ENCODE measurements around the gene UBXN7.

UBXN7 gene

DNA sequence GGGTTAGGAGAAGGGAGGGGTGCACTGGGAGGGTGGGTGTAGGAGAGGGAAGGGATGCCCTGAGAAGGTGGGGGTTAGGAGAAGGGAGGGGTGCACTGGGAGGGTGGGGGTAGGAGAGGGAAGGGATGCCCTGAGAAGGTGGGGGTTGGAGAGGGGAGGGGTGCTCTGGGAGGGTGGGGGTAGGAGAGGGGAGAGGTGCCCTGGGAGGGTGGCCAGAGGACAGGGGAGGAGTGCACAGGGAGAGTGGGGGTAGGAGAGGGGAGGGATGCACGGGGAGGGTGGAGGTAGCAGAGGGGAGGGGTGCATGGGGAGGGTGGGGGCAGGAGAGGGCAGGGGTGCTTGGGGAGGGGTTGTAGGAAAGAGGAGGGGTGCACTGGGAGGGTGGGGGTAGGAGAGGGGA lies 97.2 kb downstream of the UBXN7 start:
- in situ Hi-C loops (cut with MboI; ENCODE audit: low sequenced_read_pairs, unreplicated experiment), result no loop called here
- TF ChIP-seq, protein P1, sequence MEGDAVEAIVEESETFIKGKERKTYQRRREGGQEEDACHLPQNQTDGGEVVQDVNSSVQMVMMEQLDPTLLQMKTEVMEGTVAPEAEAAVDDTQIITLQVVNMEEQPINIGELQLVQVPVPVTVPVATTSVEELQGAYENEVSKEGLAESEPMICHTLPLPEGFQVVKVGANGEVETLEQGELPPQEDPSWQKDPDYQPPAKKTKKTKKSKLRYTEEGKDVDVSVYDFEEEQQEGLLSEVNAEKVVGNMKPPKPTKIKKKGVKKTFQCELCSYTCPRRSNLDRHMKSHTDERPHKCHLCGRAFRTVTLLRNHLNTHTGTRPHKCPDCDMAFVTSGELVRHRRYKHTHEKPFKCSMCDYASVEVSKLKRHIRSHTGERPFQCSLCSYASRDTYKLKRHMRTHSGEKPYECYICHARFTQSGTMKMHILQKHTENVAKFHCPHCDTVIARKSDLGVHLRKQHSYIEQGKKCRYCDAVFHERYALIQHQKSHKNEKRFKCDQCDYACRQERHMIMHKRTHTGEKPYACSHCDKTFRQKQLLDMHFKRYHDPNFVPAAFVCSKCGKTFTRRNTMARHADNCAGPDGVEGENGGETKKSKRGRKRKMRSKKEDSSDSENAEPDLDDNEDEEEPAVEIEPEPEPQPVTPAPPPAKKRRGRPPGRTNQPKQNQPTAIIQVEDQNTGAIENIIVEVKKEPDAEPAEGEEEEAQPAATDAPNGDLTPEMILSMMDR (IDR thresholded peaks at IDR 0.05; ENCODE audit: borderline replicate concordance, control extremely low read depth, extremely low read depth, insufficient read depth, missing control alignments), result no peak
- DNase-seq (ENCODE audit: low spot score), result no peak

DNA sequence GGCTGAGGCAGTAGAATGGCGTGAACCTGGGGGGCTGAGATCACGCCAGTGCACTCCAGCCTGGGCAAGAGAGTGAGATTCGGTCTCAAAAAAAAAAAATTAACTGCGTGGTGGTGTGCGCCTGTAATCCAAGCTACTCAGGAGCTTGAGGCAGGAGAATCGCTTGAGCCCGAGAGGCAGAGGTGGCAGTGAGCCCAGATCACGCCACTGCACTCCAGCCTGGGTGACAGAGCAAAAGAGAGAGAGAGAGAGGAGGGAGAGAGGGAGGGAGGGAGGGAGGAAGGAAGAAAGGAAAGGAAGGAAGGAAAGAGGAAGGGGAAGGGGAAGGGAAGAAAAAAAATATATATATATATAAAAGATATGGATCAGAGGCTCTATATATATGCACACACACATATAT lies 100.1 kb downstream of the UBXN7 start:
- no peak for DNase-seq (ENCODE audit: low spot score)
- in situ Hi-C loops (cut with MboI; ENCODE audit: low sequenced_read_pairs, unreplicated experiment), result no loop called here
- TF ChIP-seq, protein P1 (IDR thresholded peaks at IDR 0.05; ENCODE audit: borderline replicate concordance, control extremely low read depth, extremely low read depth, insufficient read depth, missing control alignments), result no peak

DNA sequence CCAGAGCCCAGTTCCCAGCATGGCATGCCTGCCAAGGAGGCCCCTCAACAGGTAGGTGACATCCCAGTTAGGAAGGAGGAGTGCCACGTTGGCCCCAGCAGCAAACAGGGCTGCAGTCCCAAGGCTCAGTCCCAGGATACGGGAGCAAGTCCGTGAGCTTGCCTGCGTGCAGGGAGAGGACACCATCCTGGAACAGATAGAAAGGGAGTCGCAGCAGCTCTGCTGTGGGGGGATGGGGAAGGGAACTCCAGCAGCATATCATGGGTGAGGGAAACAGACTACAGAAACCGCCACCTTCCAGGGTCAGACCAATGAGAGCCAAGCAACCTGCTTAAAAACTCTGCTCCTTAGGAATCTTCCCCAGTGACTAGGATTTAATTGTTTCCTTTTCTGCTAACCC lies 104.8 kb downstream of the UBXN7 start:
- DNase-seq (ENCODE audit: low spot score), result no peak
- in situ Hi-C loops (cut with MboI; ENCODE audit: low sequenced_read_pairs, unreplicated experiment), result no loop called here
- TF ChIP-seq, protein P1 (IDR thresholded peaks at IDR 0.05; ENCODE audit: borderline replicate concordance, control extremely low read depth, extremely low read depth, insufficient read depth, missing control alignments), result no peak

DNA sequence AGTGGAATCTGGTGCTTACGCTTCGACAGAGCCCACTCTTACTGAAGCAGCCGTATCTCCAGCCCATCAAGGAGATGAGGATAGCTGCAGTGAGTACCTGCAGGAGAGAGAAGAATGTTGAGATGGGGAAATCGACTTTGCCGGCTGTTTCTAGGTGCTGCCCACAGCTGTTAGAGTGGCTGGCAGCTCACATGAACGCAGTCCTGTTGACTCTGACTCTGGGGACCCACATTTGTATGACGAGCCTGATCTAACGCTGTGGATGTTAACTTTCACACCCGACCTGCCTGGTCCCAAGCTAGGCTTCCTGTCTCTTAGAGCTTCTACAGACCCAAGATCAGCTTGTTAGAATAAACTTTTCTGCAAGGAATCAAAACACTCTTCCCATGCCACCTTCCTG lies 105.3 kb downstream of the UBXN7 start:
- in situ Hi-C loops (cut with MboI; ENCODE audit: low sequenced_read_pairs, unreplicated experiment), result no loop called here
- TF ChIP-seq, protein P1 (IDR thresholded peaks at IDR 0.05; ENCODE audit: borderline replicate concordance, control extremely low read depth, extremely low read depth, insufficient read depth, missing control alignments), result no peak

DNA sequence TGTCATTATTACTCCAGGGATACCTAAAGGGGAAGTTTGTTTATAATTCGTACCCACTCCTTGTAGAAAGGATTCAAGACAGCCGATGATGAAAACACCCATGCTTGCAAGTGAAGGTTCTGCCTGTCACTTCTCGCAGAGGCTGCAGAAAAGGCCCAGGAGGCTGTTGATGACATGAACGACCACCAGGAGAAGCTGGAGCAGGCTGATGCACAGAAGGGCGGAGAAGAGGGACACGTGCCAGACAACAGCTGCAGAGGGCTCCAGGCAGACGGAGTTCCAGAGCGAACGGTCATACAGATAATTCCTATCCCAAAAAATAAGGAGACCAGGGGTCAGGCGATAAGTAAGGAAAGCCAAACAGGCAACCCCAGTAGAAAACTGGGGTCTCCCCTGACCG lies 108.5 kb downstream of the UBXN7 start:
- DNase-seq (ENCODE audit: low spot score), result no peak
- in situ Hi-C loops (cut with MboI; ENCODE audit: low sequenced_read_pairs, unreplicated experiment), result no loop called here
- TF ChIP-seq, protein P1 (IDR thresholded peaks at IDR 0.05; ENCODE audit: borderline replicate concordance, control extremely low read depth, extremely low read depth, insufficient read depth, missing control alignments), result no peak

More for the DNA sequence above, 105.3 kb downstream of the UBXN7 start:
- no peak for DNase-seq (ENCODE audit: low spot score)

DNA sequence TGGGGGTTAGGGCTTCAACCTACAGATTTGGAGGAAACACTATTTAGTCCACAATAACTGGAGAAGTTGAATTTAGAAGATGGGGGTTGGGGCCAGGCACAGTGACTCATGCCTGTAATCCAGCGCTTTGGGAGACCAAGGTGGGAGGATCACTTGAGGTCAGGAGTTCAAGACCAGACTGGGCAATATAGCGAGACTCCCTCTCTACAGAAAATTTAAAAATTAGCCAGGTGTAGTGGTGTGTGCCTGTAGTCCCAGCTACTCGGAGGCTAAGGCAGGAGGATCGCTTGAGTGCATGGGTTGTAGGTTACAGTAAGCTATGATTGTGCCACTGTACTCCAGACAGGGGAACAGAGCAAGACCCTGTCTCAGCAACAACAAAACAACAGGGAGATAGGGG lies 109.2 kb downstream of the UBXN7 start:
- in situ Hi-C loops (cut with MboI; ENCODE audit: low sequenced_read_pairs, unreplicated experiment), result no loop called here
- no peak for DNase-seq (ENCODE audit: low spot score)
- TF ChIP-seq, protein P1 (IDR thresholded peaks at IDR 0.05; ENCODE audit: borderline replicate concordance, control extremely low read depth, extremely low read depth, insufficient read depth, missing control alignments), result no peak

DNA sequence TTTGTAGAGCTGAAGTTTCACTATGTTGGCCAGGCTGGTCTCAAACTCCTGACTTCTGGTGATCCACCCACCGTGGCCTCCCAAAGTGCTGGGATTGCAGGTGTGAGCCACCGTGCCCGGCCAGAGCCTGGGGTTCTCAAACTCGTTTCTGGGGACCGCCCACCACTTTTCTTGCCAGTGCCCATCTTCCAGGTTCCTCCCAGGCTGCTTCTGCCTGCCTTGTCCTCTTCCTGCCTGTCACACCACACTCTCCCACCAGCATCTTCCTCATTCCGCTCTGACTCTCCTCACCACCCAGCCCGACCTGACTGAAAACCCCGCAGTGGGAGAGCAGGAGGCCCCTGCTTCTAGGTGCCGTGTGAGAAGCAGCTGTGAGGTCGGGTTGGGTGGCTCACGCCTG lies 111.1 kb downstream of the UBXN7 start:
- TF ChIP-seq, protein P1 (IDR thresholded peaks at IDR 0.05; ENCODE audit: borderline replicate concordance, control extremely low read depth, extremely low read depth, insufficient read depth, missing control alignments), result no peak
- DNase-seq (ENCODE audit: low spot score), result no peak
- in situ Hi-C loops (cut with MboI; ENCODE audit: low sequenced_read_pairs, unreplicated experiment), result no loop called here
